HL-60 (cell line): Measurements from ENCODE around the gene C2orf78.
"Not testable (repeated sequence)": the region's sequence is repeated elsewhere in the genome, so short reads cannot be mapped to it uniquely, and the experiment has no call there.

Experiments used
- POLR2AphosphoS5 ChIP-seq: IDR thresholded peaks from 2 replicates; pipeline ENCODE4 v1.6.1; 2012; ENCODE audit warnings: low read depth
- SPI1 ChIP-seq: IDR thresholded peaks from 2 replicates; pipeline ENCODE4 v1.6.1; 2012; ENCODE audit warnings: low read depth, mild to moderate bottlenecking, borderline replicate concordance
- TF ChIP-seq, protein P1 (sequence below): IDR thresholded peaks from one replicate; pipeline ENCODE4 v1.5.1; 2011; ENCODE audit warnings: low read length, control low read depth, inconsistent platforms; ENCODE audit not compliant: insufficient read depth
- TF ChIP-seq, protein P2 (sequence below): IDR thresholded peaks from 2 replicates; pipeline ENCODE4 v1.6.1; 2012; ENCODE audit warnings: low read depth; ENCODE audit not compliant: insufficient replicate concordance

DNA sequence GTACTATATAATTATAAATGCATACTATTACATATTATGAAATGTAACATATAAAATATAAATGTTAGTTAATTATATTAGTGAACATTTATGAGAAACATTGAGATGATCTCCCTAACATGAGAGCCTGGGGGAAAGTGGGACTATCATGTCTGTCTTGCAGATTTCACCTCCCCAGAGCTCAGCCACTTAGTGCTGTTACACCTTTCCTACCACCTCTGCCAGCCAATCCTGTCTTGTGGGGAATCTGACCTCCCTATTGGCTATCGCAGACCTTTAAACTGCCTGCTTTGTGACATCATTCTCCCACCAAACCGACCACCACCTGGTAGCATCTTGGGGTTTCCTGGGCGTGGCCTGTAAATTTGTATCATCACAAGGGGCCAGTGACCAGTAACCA lies at the start of gene C2orf78:
- TF ChIP-seq POLR2AphosphoS5, SPI1: not testable (repeated sequence)
- TF ChIP-seq, protein P1, sequence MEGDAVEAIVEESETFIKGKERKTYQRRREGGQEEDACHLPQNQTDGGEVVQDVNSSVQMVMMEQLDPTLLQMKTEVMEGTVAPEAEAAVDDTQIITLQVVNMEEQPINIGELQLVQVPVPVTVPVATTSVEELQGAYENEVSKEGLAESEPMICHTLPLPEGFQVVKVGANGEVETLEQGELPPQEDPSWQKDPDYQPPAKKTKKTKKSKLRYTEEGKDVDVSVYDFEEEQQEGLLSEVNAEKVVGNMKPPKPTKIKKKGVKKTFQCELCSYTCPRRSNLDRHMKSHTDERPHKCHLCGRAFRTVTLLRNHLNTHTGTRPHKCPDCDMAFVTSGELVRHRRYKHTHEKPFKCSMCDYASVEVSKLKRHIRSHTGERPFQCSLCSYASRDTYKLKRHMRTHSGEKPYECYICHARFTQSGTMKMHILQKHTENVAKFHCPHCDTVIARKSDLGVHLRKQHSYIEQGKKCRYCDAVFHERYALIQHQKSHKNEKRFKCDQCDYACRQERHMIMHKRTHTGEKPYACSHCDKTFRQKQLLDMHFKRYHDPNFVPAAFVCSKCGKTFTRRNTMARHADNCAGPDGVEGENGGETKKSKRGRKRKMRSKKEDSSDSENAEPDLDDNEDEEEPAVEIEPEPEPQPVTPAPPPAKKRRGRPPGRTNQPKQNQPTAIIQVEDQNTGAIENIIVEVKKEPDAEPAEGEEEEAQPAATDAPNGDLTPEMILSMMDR = not testable (repeated sequence)
- TF ChIP-seq, protein P2, sequence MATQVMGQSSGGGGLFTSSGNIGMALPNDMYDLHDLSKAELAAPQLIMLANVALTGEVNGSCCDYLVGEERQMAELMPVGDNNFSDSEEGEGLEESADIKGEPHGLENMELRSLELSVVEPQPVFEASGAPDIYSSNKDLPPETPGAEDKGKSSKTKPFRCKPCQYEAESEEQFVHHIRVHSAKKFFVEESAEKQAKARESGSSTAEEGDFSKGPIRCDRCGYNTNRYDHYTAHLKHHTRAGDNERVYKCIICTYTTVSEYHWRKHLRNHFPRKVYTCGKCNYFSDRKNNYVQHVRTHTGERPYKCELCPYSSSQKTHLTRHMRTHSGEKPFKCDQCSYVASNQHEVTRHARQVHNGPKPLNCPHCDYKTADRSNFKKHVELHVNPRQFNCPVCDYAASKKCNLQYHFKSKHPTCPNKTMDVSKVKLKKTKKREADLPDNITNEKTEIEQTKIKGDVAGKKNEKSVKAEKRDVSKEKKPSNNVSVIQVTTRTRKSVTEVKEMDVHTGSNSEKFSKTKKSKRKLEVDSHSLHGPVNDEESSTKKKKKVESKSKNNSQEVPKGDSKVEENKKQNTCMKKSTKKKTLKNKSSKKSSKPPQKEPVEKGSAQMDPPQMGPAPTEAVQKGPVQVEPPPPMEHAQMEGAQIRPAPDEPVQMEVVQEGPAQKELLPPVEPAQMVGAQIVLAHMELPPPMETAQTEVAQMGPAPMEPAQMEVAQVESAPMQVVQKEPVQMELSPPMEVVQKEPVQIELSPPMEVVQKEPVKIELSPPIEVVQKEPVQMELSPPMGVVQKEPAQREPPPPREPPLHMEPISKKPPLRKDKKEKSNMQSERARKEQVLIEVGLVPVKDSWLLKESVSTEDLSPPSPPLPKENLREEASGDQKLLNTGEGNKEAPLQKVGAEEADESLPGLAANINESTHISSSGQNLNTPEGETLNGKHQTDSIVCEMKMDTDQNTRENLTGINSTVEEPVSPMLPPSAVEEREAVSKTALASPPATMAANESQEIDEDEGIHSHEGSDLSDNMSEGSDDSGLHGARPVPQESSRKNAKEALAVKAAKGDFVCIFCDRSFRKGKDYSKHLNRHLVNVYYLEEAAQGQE = not testable (repeated sequence)
